Ishikawa (cell line): ENCODE results near the gene SZT2.

Experiments
- NFIC ChIP-seq: IDR thresholded peaks from 2 replicates; pipeline ENCODE4 v1.6.1; 2012
- RAD21 ChIP-seq: IDR thresholded peaks from 2 replicates; pipeline ENCODE4 v1.6.1; 2012; ENCODE audit warnings: low read depth
- TAF1 ChIP-seq: IDR thresholded peaks from 2 replicates; pipeline ENCODE4 v1.6.1; 2012; ENCODE audit warnings: low read depth, mild to moderate bottlenecking
- YY1 ChIP-seq: IDR thresholded peaks from 2 replicates; pipeline ENCODE4 v1.6.1; 2012; ENCODE audit warnings: low read depth
- ZBTB7A ChIP-seq: IDR thresholded peaks from 2 replicates; pipeline ENCODE4 v1.6.1; 2012; ENCODE audit warnings: low read depth
- TF ChIP-seq, protein P1 (sequence below): IDR thresholded peaks from 2 replicates; pipeline ENCODE4 v1.6.1; 2012

DNA sequence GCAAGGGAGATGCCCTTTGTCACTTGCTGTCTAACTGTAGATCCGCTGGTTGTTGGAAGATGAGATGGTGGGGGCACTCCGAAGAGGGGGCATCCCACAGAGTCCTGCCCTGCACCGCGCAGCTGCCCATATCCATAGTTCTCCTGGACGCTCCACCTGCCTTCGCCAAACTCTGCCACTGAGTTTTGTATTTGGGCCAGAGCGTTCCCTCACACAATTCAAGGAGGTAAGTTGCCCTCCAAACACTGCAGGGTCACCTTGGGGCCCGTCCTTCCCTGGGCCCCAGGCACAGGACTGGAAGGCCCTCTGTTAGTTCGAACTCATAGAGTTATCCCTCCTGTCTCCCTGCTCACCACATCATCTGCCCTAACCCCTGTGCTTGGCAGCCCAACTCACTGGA is 42.0 kb downstream of the SZT2 start:
- no peak for TF ChIP-seq TAF1
- TF ChIP-seq, protein P1, sequence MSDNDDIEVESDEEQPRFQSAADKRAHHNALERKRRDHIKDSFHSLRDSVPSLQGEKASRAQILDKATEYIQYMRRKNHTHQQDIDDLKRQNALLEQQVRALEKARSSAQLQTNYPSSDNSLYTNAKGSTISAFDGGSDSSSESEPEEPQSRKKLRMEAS = no peak
- no peak for TF ChIP-seq YY1
- no peak for TF ChIP-seq NFIC
- no peak for TF ChIP-seq RAD21
- no peak for TF ChIP-seq ZBTB7A
